GM21526 (cell line): ENCODE results near the gene NANOS2.

Experiments used
- ATAC-seq: cut with Tn5 transposase; IDR thresholded peaks from one replicate; pipeline ENCODE4 v1.9.1; 2021; ENCODE audit warnings: moderate library complexity; ENCODE audit not compliant: unreplicated experiment, low FRiP score

The NANOS2 gene

GRCh38 chr19:45931055-45931454 is 16.5 kb upstream of the NANOS2 start:
- ATAC-seq, result no peak

GRCh38 chr19:45929247-45929646 is 14.7 kb upstream of the NANOS2 start:
- ATAC-seq, result no peak

- no peak for ATAC-seq
These were observed 13.1 kb upstream of the NANOS2 start for GRCh38 chr19:45927565-45928261.

- no peak for ATAC-seq
These were observed 10.4 kb upstream of the NANOS2 start for GRCh38 chr19:45924891-45925447.

GRCh38 chr19:45922281-45922680 is 7.7 kb upstream of the NANOS2 start:
- ATAC-seq, result no peak

GRCh38 chr19:45920458-45920857 is 5.9 kb upstream of the NANOS2 start:
- no peak for ATAC-seq

- no peak for ATAC-seq
These were observed 5.1 kb upstream of the NANOS2 start for GRCh38 chr19:45919678-45920077.

GRCh38 chr19:45918721-45919120 is 4.1 kb upstream of the NANOS2 start:
- no peak for ATAC-seq

GRCh38 chr19:45917421-45918091 is 3.0 kb upstream of the NANOS2 start:
- ATAC-seq, result no peak

- no peak for ATAC-seq
These were observed 3.3 kb downstream of the NANOS2 start for GRCh38 chr19:45911291-45911690.

- ATAC-seq, result no peak
These were observed 5.6 kb downstream of the NANOS2 start for GRCh38 chr19:45908956-45909355.

- no peak for ATAC-seq
These were observed 8.4 kb downstream of the NANOS2 start for GRCh38 chr19:45906221-45906620.

GRCh38 chr19:45905011-45905410 is 9.6 kb downstream of the NANOS2 start:
- no peak for ATAC-seq

GRCh38 chr19:45902651-45903625 is 11.6 kb downstream of the NANOS2 start:
- ATAC-seq, result peak; percentile 89

- ATAC-seq, result no peak
These were observed 12.5 kb downstream of the NANOS2 start, which contains the start of gene MYPOP for GRCh38 chr19:45901912-45902650. Gene MYPOP, minus strand, starts transcription at chr19:45902613. Its CDS starts 840 bp downstream, at chr19:45901773.

GRCh38 chr19:45901432-45901911 is 13.1 kb downstream of the NANOS2 start:
- ATAC-seq, result no peak

- ATAC-seq, result no peak
These were observed 13.7 kb downstream of the NANOS2 start for GRCh38 chr19:45900738-45901431.

GRCh38 chr19:45899919-45900589 is 14.5 kb downstream of the NANOS2 start:
- ATAC-seq, result no peak

- no peak for ATAC-seq
These were observed 15.3 kb downstream of the NANOS2 start for GRCh38 chr19:45899253-45899652.
